ENCODE results near the gene SPDYE4.
"Not testable (repeated sequence)": the region's sequence is repeated elsewhere in the genome, so short reads cannot be mapped to it uniquely, and the experiment has no call there.

SPDYE4 gene
- long read RNA-seq, donor 1, result 0 reads
- long read RNA-seq, donor 2, result 0 reads
- long read RNA-seq, donor 3, result 0 reads
- long read RNA-seq, donor 4, result 0 reads
- long read RNA-seq, donor 5, result 0 reads
- long read RNA-seq, donor 6, result 0 reads
- long read RNA-seq, donor 7, result 0 reads
- long read RNA-seq, donor 8, result 0 reads

- no peak for DNase-seq
Observed at GRCh38 chr17:8758137-8758596, at the start of gene SPDYE4. SPDYE4 (minus strand) TSS chr17:8758546; CDS start chr17:8758382, 164 bp downstream.

- no peak for DNase-seq
Observed at GRCh38 chr17:8806926-8807550, 48.7 kb upstream of the SPDYE4 start.

- DNase-seq, result no peak
Observed at GRCh38 chr17:8806253-8806925, 48.0 kb upstream of the SPDYE4 start.

GRCh38 chr17:8805396-8805795, 47.0 kb upstream of the SPDYE4 start:
- not testable (repeated sequence) for DNase-seq

- DNase-seq, result no peak
Observed at GRCh38 chr17:8803531-8804420, 45.4 kb upstream of the SPDYE4 start.

- DNase-seq, result no peak
Observed at GRCh38 chr17:8801135-8801840, 42.9 kb upstream of the SPDYE4 start.

- DNase-seq, result no peak
Observed at GRCh38 chr17:8800656-8801055, 42.3 kb upstream of the SPDYE4 start.

GRCh38 chr17:8799570-8800212, 41.3 kb upstream of the SPDYE4 start:
- no peak for DNase-seq

- peak; percentile 60 for DNase-seq
Observed at GRCh38 chr17:8798846-8799569, 40.7 kb upstream of the SPDYE4 start, which contains the start of gene MFSD6L. MFSD6L (minus strand) TSS chr17:8799365; CDS start chr17:8799120, 245 bp downstream.

GRCh38 chr17:8798176-8798845, 40.0 kb upstream of the SPDYE4 start:
- DNase-seq, result no peak

GRCh38 chr17:8797621-8798175, 39.4 kb upstream of the SPDYE4 start:
- DNase-seq, result no peak

- DNase-seq, result no peak
Observed at GRCh38 chr17:8794636-8795035, 36.3 kb upstream of the SPDYE4 start.

- DNase-seq, result no peak
Observed at GRCh38 chr17:8793649-8794048, 35.3 kb upstream of the SPDYE4 start.

- no peak for DNase-seq
Observed at GRCh38 chr17:8792646-8793045, 34.3 kb upstream of the SPDYE4 start.

- no peak for DNase-seq
Observed at GRCh38 chr17:8791910-8792270, 33.5 kb upstream of the SPDYE4 start.

- no peak for DNase-seq
Observed at GRCh38 chr17:8791248-8791909, 33.0 kb upstream of the SPDYE4 start.

- no peak for DNase-seq
Observed at GRCh38 chr17:8789743-8790142, 31.4 kb upstream of the SPDYE4 start.

- DNase-seq, result no peak
Observed at GRCh38 chr17:8788998-8789397, 30.7 kb upstream of the SPDYE4 start.

Data from right kidney (tissue), 9 donors.